Measurements from ENCODE around the gene NRXN3.

Gene NRXN3

DNA sequence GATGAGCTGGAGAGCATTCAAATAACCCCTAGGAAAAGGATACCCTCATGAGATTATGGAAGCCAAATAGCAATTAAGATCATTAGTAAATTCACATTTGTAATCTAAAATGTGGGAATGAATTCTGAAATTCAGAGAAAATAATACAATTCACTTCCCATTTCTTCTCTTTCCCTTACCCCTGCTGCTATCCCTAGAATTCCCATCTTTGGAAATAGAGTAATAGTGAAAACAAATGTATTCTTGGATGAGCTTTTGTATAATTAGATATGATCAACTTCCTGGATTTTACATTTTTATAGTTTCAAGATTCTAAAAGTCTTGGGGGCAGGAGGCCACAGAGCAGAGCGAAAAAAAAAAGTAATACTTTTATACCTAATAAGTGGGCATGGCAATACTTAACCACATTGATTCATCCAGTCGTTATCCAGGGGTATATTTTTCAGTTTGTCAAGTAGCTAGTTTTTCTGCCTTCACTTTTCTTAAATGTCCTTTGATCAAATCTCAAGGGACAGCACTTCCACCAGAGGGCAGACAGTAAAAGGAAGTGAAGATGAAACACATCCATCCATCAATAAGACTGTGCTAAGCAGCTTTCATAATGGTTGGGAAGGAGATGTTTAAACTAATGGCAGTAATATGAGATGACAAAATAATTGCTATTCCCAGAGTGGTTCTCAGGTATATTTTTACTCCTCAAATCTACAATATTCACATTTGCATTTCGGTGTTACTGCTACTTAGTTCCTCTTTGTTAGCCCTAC lies 1639.9 kb downstream of the NRXN3 start:
- DNase-seq: peak in 1 of 2 experiments; percentile 11

- no peak for DNase-seq
Observed at GRCh38 chr14:79820866-79821535, 1650.8 kb downstream of the NRXN3 start.

- DNase-seq: no peak
Observed at GRCh38 chr14:79822034-79822433, 1651.9 kb downstream of the NRXN3 start.

- no peak for DNase-seq
Observed at GRCh38 chr14:79825046-79825521, 1654.9 kb downstream of the NRXN3 start.

- DNase-seq: no peak
Observed at GRCh38 chr14:79826362-79826761, 1656.2 kb downstream of the NRXN3 start.

DNA sequence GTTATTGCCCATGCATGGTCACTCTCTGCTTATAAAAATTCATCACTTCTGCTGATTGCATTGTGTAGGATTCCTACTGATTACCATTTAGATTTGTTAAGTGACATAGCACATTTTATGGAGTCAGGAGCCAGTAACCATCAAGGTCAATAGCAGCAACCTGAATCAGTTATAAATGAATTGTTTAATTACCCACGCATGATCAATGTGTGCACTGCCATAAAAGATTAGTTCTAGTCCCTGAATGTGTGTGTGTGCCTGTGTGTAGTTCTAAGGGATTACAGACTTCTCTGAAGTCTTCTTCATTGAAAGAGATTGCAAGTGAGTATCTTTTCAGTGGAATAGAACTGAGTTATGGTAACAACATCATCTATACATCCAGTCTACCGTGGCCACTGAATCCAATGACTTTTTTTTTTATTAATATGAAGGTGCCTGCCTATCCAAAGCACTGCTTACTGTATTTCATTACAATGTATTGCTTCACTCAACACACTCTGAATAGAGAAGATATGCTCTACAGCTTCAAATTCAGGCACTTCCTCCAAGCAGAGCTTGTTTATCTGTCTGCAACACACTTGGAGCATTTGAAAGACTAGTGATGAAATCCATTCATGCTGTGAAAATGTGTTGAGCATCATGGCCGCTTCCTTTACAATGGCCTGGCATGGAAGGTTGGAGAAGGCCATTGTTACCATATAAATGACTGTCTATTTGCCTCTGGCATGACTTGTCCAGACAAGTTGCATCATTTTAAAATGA lies 1659.4 kb downstream of the NRXN3 start:
- no peak for DNase-seq

DNA sequence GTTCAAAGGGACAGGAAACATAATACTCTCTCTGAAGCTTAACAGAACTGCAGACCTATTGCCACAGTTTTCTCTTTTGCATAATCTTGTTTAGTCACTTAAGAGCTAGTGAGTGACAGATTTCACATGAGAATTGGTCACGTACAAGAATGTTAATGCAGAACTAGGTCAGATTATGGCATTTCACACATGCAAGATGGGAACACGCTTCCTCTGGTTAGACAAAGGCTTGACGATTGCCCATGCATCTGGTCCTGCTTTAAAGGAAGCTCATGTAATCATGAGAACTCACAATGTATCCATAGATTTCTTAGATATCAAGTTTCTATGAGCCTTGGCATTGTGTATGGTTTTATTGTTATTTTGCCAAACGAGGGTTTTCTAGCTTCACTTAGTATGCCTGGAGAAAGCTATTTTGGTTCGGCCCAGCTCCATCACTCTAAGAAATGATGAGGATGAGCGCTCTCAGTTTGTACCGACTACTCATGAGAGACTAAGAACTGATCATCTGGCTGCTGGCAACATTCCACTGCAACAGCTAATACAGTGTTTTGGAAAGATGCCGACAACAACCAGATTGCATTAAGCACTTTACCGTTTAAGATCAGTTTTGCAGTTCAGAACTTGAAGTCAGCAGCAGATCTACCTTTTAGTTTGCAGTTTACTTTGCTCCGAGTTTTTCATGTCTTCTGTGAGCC lies 1661.2 kb downstream of the NRXN3 start:
- DNase-seq: no peak

- DNase-seq: no peak
Observed at GRCh38 chr14:79833781-79834180, 1663.6 kb downstream of the NRXN3 start.

DNA sequence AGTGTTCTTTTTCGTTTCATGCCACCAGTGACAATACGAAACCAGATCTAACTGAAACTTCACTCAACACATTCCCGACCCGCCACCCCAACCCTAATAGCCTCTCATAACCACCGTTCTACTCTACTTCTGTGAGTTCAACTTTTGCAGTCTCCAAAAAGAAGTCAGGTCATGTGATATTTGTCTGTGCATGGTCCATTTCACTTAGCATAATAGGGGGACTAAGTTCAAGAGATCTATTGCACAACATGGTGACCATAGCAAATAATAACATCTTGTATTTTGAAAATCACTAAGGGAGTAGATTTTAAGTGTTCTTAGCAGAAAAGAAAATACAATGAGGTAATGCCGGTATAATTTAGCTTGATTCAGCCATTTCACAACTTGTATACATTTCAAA lies 1664.7 kb downstream of the NRXN3 start:
- no peak for DNase-seq

DNA sequence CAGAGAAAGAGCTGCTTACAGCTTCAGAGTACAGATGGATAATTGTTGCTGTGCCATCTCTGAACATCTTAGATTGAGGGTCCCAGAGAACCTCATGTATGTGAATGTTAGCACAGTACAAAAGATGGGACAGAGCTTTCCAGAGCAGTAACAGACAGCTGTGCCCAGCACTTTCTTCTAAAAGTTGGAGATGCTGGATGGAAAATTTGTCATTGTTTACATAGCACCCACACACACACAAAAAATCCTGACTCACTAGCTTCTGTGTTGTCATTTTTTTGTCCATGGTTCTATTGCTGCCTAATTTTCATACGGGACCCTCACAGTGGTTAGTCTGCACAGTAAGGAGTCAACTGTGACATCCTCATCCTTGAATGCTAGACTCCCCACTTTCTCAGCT lies 1666.4 kb downstream of the NRXN3 start:
- DNase-seq: no peak

DNA sequence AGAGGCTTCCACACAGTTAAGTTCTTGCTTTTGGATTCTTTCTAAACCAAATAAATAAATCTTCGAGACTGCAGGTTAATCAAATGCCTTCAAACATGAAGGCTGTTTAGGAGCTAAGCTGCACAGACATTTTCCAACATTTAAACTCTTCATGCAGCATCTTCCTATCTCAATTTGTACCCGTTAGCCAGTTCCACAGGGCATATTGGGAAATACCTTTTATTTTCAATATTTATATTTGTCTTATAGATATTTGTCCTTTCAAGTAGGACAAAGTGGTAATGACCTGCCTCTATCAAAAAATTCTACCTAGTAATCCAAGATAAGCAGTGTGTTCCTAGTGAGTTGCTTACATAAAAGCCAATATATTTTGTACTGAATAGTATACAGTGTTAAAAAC lies 1667.5 kb downstream of the NRXN3 start:
- no peak for DNase-seq

- DNase-seq: no peak
Observed at GRCh38 chr14:79840103-79840502, 1669.9 kb downstream of the NRXN3 start.

- DNase-seq: no peak
Observed at GRCh38 chr14:79840831-79841230, 1670.7 kb downstream of the NRXN3 start.

DNA sequence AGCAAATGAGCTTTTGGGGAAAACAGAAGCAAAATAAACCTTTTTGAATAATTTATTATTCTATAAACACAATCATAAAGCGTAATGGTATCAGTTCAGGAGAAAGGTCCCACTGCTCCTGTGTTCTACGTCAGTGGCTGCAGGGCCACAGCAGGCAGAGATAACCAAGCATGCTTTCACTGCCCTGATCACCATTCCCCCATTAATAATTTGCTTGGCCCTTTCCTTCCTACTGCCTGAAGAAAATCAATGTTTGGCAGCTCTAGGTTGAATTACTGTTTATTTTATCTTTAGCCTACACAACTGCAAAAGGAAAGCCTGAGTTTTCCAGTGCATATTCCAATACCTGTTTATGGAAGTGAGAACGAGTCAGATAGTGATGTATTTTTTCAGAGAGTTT lies 1671.3 kb downstream of the NRXN3 start:
- DNase-seq: no peak

DNA sequence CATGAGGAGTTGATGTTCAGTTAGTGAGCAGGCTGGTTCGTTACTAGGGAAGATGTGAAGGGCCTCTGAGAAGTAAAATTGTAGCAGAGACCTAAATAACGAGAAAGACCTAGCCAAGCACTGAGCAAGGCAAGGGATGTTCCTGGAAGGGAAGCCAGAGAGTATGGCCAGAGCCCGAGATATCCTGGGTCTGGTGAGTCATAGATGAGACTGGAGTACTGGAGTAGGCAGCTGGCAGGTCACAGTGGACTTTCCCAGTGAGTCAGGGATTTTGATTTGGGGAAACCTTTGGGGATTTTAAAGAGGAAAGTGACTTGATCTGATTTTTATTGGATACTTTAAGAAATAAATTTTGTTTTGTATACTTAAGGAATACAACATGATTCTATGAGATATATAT lies 1672.1 kb downstream of the NRXN3 start:
- DNase-seq: no peak

DNA sequence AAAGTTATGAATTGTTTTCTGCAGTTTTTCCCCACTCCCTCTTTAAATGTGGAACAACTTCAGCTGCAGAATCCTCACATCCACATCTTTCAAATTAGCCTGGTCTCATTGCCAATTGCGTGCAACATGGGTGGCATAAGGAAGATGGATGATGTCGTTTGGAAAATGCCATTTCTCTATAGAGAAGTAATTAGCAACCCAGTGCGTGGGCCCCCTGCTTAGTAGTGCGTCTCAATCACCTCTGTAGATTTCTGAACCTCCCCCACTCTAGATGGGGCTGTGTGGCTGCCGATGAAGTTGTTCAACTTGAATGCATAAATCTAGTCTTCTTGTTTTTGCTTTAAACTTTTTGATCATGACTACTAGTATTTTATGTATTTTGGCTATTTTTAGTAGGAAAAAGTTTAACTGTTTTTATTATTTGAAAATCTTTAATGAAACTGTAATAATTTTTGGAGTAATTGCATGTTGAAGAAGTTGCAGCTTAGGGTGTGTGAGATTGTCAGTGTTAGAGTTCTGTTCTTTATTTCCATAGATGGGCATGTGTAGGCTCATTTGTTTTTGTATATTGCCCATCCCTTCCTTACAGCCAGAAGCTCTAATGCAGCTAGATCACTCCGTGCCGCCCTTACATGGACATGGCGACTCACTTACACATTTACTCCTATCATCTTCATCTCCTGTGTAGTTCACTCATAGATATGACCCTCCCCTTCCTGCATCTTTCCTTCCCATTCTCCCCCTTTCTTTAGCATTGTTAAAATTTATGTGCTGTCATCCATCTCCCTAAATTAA lies 1683.0 kb downstream of the NRXN3 start:
- DNase-seq: peak in 1 of 2 experiments; percentile 11

DNA sequence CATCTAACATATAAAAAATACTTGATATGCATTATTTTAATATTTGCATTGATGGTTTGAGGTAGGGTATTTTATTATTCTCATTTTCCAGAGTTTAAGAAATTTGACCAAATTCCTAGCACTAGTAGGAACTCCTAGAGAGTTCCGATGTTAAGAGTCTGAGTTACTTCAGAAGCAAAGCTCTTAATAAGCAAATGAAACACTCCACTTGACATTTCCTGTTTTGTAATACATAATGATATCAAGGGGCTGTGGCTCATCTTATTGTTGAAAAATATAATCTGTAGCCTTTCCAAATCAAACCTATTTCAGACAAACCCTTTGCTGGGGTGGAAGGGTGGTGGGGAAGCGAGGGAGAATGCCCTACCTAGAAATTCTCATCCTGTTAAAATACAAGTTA lies 1685.6 kb downstream of the NRXN3 start:
- DNase-seq: no peak

GRCh38 chr14:79856381-79856780 lies 1686.2 kb downstream of the NRXN3 start:
- no peak for DNase-seq

- DNase-seq: no peak
Observed at GRCh38 chr14:79861111-79861510, 1690.9 kb downstream of the NRXN3 start.

GRCh38 chr14:79862045-79862444 lies 1691.9 kb downstream of the NRXN3 start:
- DNase-seq: no peak

DNA sequence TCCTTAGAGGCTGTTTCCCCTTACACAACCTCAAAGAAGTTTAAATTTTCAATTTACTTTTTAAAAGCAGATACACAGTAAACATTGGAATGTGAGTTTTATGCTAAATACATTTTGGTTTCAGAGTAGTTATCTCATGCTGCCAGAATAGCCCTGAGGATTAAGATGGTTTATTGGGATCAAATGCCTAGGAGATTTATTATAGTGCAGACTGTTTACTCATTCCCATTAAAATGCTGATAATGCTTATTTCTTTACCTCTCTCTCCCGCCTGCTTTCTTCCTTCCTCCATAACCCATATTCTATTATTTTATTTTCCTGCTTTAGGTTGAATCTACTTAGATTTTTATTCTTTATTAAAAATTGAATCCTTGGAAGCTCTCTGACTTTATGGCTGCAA lies 1701.0 kb downstream of the NRXN3 start:
- no peak for DNase-seq

- DNase-seq: no peak
Observed at GRCh38 chr14:79878229-79878628, 1708.1 kb downstream of the NRXN3 start.
